Activated CD4-positive, alpha-beta T cell treated with anti-CD3 and anti-CD28 coated beads, Interleukin-10, Interleukin-2, amounts not matched to agents 100 ng/mL and 50 ng/mL, durations not matched to agents 16 hours and 8 hours (primary cell): ENCODE data around the gene YAE1.

Source experiments
- DNase-seq: peaks from one replicate; pipeline ENCODE4 v3.0.0-alpha.2; 2020

YAE1 gene

DNA sequence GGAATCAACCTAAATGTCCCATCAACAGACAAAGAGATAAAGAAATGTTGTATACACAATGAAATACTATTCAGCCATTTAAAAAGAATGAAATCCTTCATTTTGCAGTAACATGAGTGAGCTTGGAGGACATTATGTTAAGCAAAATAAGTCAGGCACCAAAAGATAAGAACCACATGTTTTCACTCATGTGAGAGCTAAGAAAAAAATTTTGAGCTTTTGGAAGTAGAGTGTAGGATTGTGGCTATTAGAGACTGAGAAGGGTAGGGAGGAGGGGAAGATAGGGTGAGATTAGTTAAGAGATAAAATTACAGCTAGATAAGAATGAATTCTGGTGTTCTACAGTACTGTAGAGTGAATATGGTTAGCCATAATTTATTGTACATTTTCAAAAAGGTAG, 8.3 kb upstream of the YAE1 start:
- DNase-seq, result no peak

DNA sequence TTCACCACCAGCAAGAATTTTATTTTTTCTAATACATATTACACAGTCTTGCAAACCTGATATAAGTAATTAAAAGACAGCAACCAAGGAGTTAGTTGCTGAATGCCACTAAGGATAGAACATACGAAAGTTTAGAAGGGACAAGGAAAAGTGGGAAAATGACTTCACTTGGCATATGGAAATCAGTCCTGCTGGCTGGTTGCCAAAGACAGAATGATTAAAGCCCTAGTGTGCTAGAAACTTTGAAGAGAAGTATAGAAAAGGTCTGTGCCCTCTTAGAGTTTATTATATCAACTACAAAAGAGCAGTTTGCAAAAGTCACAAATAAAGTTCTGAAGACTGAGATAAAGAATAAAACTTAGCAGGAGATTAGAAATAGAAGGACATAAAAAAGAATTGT, 5.8 kb upstream of the YAE1 start:
- no peak for DNase-seq

- no peak for DNase-seq
Measured at GRCh38 chr7:39560997-39561396, 5.2 kb upstream of the YAE1 start.

DNA sequence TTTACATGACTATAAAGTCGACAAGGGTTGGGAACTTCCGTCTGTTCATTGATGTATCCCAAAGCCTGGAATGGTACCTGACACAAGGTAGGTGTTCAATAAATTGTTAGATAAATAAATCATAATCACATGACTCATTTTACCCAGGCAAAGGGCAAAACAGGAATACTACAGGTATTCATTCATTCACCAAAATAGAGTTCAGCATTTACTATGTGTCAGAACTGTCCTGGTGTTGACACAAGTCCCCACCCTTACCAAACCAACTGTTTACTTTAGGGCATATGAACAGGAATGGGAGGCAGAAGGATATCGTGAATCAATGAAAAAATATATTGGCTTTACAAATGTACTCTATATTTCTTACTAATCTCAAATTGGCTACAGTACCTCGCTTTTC, 666 bp upstream of the YAE1 start:
- DNase-seq, result no peak

- no peak for DNase-seq
Measured at GRCh38 chr7:39567294-39567693, 1.1 kb downstream of the YAE1 start.

DNA sequence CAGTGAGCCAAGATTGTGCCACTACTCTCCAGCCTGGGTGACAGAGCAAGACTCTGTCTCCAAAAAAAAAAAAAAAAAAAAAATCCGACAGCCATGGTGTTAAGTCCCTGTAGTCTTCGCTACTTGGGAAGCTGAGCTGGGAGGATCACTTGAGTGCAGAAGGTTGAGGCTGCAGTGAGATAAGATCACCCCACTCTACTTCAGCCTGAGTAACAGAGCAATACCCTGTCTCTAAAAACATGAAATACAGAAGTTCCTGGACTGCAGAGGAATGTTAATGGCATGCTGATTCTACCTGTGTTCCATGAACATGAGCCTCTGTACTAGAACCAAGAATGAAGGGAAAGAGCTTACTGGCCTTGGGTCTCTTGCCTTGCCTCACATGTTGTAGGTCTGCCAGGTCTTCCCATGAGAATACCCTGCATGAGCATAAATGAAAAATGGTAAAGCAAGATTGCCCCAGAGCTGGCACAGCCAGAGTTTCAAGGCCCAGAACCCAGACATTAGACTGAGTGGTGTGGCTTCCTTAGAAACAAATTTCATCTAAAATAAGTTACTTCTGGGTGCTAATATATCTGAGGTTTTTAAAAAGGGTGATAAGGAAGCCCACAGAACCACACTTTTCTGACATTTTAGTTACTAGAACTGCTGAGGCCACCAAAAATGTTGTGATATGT, 8.6 kb downstream of the YAE1 start:
- DNase-seq, result no peak

GRCh38 chr7:39577229-39577874, 11.1 kb downstream of the YAE1 start:
- no peak for DNase-seq

- DNase-seq, result peak; percentile 88
Measured at GRCh38 chr7:39580149-39580874, 14.1 kb downstream of the YAE1 start.

GRCh38 chr7:39582536-39582935, 16.3 kb downstream of the YAE1 start:
- no peak for DNase-seq

DNA sequence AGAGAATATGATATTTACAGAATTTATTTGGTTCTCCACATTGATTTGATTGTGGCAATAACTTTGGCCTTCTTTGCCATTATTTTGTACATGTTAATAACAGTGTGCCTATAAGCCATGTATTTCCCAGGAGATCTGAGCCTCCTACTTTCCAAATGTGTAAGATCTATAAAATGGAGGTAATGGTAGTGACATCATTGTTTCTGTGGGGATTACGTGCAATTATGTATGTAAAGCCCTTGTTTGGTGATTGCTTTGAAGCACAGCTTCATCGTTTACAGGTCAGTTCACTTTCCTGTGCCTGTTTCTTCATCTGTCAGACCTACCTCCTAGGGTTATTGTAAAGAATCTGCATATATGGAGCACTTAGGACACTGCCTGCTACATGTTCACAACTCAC, 17.3 kb downstream of the YAE1 start:
- no peak for DNase-seq

GRCh38 chr7:39587393-39587792, 21.2 kb downstream of the YAE1 start:
- DNase-seq, result no peak

DNA sequence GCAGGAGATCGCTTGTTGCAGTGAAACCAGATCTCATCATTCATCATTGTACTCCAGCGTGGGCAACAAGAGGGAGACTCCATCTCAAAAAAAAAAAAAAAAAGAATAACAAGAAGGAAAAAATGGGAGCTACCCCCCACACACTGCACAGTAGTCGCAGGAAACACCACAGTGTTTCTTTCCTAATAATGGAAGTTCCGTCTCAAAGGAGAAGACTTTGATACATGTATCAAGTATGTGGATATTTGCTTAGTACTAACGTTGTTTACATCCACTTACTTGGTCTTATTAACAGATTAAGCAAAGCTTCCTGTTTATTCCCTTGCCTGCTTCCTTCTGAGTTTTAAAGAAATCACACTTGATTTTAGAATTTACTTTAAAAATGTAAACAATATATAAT, 22.2 kb downstream of the YAE1 start:
- no peak for DNase-seq

- peak; percentile 92 for DNase-seq
Measured at GRCh38 chr7:39589323-39590111, 23.3 kb downstream of the YAE1 start.

GRCh38 chr7:39592586-39592985, 26.4 kb downstream of the YAE1 start:
- peak; percentile 26 for DNase-seq

DNA sequence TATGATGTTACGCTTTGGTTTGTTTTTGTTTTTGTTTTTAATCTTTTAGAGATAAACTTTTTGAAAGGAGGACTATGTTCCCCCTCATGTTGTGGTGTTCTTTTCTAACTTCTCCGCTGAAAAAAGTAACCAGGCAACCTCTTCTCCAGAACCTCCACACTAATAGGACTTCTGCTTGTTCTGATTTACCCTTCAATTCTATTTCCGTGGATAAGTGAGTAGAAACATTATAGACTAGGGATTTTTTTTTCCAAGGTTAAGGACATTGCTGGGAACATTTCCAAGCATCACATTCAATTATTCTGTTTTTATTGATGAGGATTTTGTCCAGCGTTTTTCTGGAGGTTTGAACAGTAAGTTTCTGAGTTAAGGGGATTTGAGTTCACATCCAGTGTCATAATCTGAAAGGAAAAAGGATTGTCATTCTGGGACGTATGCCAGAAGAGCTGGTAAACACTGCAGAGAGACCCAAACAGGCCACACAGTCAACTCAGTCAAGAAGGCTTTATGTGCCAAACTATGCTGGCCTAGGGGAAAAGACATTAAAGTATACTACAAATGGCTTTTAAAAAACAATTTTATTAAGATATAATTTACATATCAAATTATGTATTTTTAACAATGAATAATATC, 28.9 kb downstream of the YAE1 start:
- no peak for DNase-seq

DNA sequence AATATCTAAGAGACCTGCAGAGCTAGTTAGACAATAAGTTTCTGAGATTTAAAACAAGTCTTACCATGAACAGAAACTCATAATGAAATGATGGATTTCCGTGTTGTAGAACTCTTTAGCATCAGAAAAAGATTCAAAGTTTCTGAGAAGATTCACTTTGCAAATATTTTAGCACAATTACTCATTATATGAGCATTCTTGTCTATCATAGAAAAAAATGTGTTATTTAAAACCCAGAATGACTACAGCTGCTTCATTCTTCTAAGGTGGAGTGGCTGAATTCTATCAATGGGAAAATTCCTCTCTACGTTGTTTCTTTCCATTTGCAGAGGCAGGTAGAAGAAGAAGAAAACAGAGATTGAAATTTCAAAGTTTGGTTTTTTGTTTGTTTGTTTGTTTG, 36.1 kb downstream of the YAE1 start:
- no peak for DNase-seq

GRCh38 chr7:39603924-39604323, 37.7 kb downstream of the YAE1 start:
- no peak for DNase-seq

GRCh38 chr7:39605087-39605486, 38.9 kb downstream of the YAE1 start:
- no peak for DNase-seq

GRCh38 chr7:39606352-39606751, 40.1 kb downstream of the YAE1 start:
- no peak for DNase-seq

DNA sequence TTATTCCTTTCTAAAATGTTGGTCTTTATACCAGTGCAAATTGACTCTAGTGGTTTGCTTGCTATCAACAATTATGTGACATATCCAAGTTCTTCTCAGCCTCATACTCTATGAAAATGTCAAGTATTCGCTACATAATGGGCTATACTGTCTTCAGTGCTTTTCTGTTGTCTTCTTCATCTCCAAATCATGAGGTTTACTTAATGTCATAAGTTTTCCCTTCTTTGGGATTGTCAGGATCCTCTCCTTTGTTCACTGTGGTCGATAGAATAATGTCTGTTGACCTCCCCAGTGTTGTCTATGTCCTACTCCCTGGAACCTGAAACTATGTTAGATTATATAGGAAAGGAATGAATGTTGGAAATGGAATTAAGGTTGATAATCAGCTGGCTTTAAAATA, 40.7 kb downstream of the YAE1 start:
- DNase-seq, result no peak

DNA sequence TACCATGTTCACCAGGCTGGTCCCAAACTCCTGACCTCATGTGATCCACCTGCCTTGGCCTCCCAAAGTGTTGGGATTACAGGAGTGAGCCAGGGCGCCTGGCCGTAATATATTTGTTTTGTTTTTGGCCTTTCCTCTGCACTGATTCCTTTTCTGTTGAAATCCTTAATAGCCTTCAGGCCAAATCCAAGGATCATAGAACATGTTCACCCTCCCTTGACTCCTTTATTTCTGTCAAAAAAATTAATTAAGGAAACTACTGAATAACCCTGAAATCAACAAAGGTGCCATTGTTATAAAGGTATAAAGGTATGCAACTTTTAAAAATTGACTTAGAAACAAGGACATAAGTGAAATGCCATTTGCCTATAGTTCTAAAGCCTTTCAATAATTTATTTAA, 41.7 kb downstream of the YAE1 start:
- no peak for DNase-seq

DNA sequence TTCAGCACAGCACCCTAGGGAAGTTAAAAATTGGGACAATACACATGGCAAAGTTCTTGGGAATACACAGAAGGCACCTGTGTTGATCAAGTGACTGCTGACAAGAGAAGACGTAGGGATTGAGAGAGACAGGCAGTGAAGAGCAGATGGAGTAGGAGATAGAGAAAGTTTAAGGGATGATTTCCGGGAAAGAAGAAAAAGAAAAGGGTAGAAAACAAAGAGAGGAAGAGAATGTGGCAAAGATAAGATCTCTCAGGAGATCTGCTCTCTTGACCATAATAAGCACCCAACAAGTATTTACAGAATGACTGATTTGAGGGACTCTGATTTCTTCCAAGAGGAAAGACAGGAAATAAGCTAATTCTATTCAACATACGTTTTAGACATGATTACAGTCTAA, 42.1 kb downstream of the YAE1 start:
- DNase-seq, result no peak
